ENCODE data around the gene TIA1.
"Not testable (repeated sequence)": the region's sequence is repeated elsewhere in the genome, so short reads cannot be mapped to it uniquely, and the experiment has no call there.

TIA1 gene, protein sequence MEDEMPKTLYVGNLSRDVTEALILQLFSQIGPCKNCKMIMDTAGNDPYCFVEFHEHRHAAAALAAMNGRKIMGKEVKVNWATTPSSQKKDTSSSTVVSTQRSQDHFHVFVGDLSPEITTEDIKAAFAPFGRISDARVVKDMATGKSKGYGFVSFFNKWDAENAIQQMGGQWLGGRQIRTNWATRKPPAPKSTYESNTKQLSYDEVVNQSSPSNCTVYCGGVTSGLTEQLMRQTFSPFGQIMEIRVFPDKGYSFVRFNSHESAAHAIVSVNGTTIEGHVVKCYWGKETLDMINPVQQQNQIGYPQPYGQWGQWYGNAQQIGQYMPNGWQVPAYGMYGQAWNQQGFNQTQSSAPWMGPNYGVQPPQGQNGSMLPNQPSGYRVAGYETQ

DNA sequence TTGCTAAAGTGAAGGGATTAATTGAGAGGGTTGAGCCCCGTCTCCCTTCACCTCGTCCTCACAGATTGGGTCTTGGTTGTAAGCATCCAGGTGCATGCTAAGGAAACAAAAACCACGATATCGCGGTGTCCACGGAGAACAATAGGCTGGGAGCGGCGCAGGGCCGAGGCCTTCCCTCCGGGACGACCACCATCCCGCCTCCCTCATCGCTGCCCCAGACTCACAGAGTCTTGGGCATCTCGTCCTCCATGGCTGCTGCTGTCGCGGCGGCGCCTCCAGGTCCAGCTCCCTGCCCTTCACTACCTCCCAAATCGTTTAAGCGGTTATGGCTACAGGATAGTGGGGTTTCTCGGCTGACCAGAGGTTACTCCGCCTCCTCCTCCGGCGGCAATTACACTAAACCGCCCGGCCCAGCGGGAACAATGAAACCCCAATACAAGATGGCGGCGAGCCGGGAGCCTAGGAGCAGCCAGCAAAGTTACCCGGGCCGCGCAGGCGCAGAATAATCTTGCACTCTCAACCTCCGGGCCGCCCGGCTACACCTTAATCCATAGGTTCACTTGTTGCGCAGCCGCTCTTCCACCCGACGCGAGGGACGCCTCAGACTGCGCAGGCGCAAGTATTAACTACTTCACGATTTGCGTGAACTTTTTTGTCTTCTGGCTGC lies at the start of gene TIA1:
Gene TIA1 (minus strand): TSS at position 448 of the 667 bp plus-strand sequence. CDS start 198 bp downstream, at position 250.
- peak; percentile 96 for FAIRE-seq

DNA sequence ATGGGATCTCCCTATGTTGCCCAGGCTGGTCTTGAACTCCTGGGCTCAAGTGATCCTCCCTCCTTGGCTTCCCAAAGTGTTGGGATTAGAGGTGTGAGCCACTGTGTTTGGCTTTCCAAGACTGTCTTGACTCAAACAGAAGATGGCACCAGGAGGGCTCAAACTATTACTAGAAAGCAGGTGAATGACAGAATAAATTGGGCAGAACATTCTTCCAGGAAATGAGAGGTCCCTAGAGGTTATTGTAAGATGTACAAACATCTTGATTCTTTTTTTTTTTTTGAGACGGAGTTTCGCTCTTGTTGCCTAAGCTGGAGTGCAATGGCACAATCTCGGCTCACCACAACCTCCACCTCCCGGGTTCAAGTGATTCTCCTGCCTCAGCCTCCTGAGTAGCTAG lies 49.4 kb upstream of the TIA1 start:
- FAIRE-seq, result not testable (repeated sequence)

DNA sequence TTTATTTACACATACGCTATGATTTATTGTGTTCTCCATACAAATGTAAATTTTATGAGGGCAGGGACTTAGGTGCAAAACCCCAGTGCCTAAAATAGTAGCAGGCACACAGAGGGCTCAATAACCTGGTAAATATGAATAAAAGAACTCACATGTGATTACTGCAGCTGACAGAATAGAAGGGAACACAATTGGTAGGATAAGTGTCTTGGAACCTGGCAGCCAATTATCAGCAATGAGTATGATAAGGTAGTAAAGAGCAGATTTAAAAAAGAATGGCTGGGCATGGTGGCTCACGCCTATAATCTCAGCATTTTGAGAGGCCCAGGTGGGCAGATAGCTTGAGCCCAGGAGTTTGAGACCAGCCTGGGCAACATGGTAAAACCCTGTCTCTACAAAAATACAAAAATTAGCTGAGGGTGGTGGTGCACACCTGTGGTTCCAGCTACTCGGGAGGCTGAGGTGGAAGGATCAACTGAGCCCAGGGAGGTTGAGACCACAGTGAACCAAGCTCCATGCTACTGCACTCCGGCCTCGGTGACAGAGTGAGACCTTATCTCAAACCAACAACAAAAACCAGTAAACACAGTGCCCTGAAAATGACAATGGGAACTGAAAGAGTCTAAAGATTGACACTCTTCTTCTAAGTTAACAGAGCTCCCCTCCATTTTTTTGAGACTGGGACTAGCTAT lies 35.2 kb upstream of the TIA1 start:
- no peak for FAIRE-seq

DNA sequence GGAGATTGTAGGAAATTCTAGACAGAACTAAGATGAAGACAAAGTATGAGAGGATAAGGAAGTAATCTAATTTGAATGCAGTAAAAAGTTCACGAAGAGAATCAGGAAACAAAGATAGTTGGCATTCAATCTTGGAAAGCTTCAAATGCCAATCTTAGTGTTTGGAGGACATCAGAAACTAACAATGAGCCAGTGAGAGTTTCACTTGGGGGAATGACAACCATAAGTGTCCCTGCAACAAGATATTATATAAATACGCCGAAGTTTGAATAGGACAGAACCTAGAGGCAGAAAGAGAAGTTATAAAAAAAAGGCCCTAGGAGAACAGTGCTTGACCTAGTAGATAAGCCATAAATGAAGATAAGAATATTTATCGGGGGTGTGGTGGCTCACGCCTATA lies 34.0 kb upstream of the TIA1 start:
- FAIRE-seq, result no peak

DNA sequence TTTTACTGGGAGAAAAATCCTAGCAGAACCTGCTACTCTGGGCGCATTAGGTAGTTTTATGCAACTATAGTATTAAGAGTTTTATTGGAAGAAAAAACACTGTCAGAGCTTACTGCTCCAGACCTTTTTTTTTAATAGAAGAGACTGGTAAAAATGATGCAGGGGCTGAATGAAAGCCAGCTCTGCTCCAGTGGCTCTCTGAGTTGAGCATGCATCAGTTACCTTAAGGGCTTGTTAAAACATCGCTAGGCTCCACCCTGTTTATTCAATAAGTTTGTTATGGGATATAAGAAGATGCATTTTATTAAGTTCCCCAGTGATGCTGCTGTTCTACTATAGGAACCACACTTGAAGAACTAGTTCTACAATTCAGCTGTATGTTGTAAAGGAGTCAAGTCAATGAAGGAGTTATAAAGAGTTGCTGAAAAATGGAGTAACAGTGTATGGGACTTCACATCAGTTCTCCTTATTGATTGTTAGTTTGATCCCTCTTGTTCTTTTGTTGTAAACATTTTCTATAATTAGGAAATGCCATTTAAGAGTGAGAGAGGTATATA lies 31.9 kb upstream of the TIA1 start:
- no peak for FAIRE-seq

DNA sequence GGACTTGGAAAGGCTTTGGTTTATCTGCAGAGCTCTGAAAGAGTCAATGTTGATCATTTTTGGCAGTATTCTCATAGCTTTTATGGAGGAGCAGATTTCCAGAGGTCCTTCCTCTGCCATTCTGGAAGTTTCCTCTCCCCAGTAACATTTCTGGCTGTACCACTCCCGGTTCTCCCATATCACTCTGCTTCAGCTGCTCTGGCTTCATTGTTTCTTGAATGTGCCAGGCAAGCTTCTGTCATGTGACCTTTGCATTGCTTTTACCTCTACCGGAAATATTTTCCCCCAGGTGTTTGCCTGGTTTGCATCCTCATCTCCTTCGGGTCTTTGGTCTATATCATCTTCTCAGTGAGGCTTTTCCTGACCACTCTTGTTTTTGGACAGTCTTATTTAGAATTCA lies 21.9 kb upstream of the TIA1 start:
- FAIRE-seq, result no peak

DNA sequence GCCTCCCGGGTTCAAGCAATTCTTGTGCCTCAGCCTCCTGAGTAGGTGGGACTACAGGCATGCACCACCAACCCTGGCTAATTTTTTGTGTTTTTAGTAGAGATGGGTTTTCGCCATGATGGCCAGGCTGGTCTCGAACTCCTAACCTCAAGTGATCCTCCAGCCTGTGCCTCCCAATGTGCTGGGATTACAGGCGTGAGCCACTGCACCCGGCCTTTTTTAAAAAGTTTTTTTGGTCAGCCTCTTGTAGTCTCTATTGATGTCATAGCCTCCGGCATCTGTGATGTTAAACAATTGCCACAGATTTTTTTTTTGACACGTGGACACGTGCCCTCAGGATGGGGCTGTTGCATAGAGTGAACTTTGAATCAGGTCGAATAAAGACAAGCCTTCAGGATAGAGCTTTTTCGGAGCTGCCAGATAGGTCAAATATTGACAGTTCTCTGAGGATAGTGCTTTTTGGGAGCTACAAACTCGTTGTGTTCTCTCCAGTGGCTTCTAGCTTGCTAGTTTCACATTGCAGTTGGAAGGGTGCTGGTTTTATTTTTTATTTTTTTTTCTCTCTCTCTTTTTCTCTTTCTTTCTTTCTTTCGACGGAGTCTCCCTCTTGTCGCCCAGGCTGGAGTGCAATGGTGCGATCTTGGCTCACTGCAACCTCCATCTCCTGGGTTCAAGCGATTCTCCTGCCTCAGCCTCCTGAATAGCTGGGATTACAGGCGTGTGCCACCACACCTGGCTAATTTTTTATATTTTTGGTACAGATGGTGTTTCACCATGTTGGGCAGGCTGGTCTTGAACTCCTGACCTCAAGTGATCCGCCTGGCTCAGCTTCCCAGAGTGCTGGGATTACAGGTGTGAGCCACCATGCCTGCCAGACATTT lies 21.2 kb upstream of the TIA1 start:
- FAIRE-seq, result not testable (repeated sequence)

DNA sequence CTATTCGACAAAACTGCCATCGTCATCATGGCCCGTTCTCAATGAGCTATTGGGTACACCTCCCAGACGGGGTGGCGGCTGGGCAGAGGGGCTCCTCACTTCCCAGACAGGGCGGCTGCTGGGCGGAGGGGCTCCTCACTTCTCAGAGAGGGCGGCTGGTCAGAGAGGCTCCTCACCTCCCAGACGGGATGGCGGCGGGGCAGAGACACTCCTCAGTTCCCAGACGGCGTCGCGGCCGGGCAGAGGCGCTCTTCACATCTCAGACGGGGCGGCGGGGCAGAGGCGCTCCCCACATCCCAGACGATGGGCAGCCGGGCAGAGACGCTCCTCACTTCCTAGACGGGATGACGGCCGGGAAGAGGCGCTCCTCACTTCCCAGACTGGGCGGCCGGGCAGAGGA lies 18.5 kb upstream of the TIA1 start:
- FAIRE-seq, result not testable (repeated sequence)

DNA sequence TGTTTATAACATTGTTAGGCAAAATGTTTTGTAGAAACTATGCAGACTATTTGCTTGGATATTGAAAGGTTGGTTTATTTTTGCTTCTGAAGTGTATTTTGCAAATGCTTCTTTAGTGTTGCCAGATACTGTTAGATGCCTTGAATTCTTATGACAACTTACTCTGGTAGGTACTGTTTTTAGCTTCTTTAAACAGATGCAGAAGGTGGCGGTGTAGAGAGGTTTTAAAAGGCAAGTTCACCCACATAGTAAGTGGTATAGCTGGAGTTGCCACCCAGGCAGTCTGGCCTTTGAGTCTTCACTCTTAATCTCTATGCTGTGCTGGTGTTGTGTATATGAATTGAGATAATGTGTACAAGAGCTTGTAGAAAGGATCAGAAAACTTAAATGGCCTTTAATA lies 13.1 kb upstream of the TIA1 start:
- no peak for FAIRE-seq

DNA sequence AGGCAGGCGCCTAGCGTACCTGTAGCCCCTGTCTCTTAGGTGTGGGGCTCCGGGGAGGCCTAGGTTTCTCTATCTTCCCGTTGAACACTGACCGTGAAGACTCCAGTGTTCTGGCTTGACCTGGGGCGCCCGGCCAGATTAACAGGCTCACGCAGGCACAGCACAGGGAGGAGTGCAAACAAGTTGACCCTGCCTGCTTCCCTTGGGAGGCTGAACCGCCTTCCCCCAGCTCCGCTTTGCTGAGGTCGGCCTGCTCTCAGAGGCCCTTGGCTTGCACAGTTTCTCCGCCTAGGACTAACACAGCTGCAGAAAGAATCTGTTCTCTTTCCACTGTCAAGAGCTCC lies 10.1 kb upstream of the TIA1 start:
- no peak for FAIRE-seq

DNA sequence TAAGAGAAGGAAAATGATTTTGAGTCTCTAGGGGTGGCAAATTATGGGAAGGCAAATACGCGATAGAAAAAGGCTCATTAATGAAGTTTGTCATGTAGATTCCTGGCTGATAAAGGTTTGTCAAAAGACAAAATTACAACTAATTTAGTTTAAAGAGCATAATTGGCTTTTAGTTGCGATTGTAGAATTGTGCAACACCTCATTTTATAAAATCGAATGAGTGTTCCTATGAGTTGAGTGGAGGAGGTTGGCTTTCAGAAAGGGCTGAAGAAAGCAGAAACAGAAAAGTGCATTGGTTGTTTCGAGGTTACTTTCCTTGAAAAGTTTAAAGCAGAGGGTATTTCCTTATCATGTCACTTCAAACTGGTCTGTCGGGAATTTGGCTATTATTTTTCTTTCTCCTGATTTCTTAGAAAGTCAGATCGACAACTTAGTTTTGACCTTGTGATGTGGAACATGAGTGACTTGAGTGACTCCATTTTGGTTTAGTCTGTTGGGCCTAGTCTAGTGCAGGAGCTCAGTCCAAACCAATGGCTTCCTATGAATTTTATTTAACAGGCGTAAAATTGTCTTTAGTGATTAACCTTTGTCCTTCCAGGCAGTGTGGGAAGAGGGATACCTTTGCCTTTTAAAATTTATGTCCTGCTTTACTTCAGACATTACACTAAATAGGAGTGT lies 7.3 kb upstream of the TIA1 start:
- no peak for FAIRE-seq

DNA sequence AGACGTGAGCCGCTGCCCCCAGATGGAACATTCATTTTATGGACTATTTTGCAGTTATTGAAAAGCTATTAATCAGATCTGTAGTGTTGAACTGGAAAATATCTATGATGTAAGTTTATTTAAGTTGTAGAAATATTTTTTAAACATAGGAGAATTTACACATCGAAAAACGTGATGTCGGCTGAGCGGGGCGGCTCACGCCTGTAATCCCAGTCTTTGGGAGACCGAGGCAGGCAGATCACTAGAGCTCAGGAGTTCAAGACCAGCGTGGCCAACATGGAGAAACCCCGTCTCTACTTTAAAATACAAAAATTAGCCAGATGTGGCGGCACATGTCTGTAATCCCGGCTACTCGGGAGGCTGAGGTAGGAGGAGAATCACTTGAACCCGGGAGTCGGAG lies 2.0 kb upstream of the TIA1 start:
- FAIRE-seq, result no peak

DNA sequence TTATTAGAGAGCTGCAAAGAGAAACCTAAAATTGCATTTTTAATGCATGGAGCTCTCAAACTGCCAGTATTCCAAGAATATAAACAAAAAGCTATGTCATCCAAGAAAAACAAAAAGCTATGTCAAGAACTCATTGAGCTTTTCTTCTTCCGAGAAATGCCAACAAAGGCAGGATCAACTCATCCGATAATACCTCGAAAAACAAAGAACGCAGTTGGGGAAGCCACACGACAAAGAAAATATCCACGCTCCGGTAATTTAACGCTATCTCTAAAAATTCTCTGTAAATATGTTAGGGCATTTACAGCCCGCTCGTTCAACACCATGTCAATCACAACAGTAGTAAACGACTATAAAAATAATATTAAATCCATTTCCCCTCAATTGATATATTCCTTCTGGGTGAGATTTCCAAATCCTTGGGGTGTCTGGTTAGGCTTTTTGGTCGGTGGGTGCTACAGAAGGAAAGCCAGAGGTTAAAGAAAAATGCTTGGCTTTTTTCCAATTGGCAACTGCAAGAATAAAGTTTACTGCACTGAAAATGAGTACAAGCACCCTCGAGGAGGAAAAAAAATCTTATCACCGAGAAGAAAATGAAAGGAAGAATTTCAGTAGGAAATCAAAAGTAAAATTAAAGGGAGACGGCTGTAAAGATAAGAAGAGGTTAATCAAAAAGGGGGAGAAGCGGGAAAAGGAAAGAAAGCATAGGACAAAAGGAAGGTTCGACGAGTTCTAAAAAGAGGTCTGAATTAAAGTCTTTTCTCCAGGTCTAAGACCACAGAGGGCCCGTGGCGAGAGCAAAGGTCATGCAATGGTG lies 856 bp downstream of the TIA1 start:
- FAIRE-seq, result no peak

DNA sequence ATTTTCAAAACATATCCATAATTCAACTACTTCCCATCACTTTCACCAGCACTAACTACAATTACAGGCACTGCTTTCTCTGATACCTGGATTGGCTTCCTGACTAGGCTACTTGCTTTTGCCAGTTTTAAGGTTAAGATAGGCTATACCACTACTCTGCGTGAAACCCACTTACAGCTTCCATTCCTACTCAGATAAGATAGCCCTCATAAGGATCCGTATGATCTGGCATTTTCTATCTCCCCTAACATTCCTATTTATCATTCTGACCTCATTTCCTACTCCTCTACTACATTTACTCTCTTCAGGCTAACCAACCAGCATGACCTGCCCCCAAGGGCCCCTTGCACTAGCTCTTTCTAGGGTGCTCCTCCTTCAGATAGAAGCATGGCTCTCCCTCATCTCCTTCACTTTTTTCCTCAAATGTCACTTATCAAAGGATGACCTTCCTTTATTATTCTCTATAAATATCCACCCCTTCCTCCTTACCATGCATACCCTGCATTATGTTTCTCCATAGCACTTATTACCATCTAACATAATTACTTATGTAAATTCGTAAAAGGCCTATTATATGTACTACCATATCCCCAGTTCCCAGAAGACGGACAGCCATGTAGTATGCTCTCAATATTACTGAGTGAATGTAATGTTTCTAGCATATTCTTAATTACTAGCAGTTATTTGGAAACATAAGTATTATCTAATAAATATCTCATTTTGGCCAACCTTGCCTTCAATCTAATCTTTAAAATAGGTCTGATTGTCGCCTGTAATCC lies 4.4 kb downstream of the TIA1 start:
- no peak for FAIRE-seq

DNA sequence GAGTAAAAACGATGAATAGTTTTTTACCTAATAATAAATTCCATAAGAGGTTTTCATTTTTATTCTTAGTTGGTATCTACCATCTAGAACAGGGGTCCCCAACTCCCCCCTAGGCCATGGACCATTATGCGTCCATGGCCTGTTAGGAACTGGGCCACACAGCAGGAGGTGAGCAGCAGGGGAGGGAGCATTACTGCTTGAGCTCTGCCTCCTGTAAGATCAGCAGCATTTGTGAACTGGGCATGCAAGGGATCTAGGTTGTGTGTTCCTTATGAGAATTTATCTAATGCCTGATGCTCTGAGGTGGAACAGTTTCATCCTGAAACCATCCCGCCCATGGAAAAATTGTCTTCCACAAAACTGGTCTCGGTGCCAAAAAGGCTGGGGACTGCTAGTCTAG lies 5.9 kb downstream of the TIA1 start:
- no peak for FAIRE-seq

DNA sequence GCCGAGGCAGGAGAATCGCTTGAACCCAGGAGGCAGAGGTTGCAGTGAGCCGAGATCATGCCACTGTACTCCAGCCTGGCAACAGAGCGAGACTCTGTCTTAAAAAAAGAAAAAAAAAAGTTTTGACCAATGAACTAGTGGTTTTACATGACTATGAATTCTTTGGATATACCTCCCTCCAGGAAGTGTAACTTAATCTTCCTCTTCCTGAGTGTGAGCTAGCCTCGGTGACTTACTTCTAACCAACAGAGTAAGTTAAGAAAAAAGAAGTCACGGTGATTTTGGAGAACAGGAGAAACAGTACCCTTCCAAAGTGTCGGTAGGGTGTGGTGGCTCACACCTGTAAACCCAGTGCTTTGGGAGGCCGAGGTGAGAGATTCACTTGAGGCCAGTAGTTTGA lies 7.1 kb downstream of the TIA1 start:
- FAIRE-seq, result no peak

DNA sequence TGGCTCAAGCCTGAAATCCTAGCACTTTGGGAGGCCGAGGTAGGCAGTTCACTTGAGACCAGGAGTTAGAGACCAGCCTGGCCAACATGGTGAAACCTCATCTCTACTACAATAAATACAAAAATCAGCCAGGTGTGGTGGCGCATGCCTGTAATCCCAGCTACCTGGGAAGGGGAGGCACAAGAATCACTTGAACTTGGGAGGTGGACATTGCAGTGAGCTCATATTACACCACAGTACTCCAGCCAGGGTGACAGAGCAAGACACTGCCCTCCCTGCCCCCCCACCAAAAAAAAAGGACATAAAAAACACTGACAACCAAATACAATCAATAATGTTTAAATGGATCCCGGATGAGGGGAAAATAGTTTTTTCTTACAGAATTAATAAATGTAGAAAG lies 7.8 kb downstream of the TIA1 start:
- FAIRE-seq, result no peak

DNA sequence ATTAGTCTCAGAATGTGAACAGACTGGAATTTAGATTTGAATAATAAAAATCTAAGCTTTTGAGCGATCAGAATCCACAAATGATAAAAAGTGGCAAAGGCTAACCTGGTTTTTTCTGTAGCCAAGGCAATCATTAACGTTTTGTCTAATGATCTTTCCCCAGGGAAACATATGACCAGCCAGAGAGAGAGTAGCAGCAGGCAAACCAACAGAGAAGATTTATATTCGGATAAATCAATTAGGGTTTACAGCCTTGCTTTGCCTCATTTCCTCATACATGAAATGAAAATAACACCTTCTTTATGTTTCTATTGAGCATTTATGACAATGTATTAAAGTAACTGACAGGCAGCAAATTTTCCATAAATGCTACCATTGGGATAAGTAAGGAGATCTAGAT lies 14.5 kb downstream of the TIA1 start:
- no peak for FAIRE-seq

DNA sequence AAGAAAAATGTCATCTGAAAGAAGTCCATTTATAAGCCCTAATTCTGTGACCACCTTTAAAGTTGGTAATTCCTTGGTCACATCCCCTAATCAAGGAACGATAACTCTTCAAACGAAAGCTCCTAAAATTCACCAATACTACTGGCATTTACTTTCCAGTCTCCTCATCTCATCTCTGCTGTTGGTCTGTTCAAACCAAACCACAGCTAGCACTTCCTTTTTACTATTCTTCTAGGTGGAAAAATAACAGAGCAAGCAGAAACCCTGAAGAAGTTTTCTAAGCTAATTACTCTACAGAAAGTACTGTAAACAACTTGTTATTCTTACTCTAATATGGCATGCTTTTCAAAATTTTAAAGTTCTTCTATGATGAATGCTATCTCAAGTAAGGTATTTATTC lies 21.6 kb downstream of the TIA1 start:
- no peak for FAIRE-seq

DNA sequence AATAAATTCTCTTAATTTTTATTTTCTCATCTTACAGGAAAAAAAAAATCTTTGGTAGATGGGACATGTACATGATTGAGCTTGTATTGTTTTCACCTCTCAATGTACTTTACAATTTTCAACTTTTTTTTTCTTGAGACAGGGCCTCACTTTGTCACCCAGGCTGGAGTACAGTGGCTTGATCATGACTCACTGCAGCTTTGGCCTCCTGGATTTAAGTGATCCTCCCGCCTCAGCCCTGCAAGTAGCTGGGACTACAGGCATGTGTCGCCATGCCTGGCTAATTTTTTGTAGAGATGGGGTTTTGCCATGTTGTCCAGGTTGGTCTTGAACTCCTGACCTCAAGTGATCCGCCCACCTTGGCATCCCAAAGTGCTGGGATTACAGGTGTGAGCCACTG lies 25.1 kb downstream of the TIA1 start:
- not testable (repeated sequence) for FAIRE-seq

Data from A204.1 (cell line).